Kidney epithelial cell (primary cell): ENCODE results near the gene CHCHD3. TPM values are rescaled to one million over a fixed set of nuclear protein-coding genes. Genes with fewer than 3 reads are reported as not detected.

ENCODE experiments used
- DNase-seq: peaks from one replicate; pipeline ENCODE4 v3.0.0-alpha.2; 2010; ENCODE audit warnings: low read depth
- H3K27me3 ChIP-seq: 2 replicates; pipeline ENCODE4 v1.6.0; 2011; ENCODE audit warnings: low read length; ENCODE audit not compliant: control insufficient read depth, insufficient read depth
- H3K36me3 ChIP-seq: 2 replicates; pipeline ENCODE4 v1.5.1; 2011; ENCODE audit warnings: low read length; ENCODE audit not compliant: control insufficient read depth, insufficient read depth
- H3K4me3 ChIP-seq: 2 replicates; pipeline ENCODE4 v1.5.1; 2011; ENCODE audit warnings: low read depth, mild to moderate bottlenecking, control low read depth, low read length
- total RNA-seq: library from RNA; depleted of rRNA; stranded (reverse); fragments of >200 nt; gene quantifications from 2 replicates; pipeline ENCODE4 v1.2.3, GENCODE V29; 2015
- TF ChIP-seq, protein P1 (sequence below): IDR thresholded peaks from 2 replicates; pipeline ENCODE4 v1.5.1; 2011; ENCODE audit warnings: mild to moderate bottlenecking, moderate library complexity, low read length, control low read depth, inconsistent platforms; ENCODE audit not compliant: insufficient read depth, poor library complexity, severe bottlenecking

CHCHD3 gene
- total RNA-seq, 1 donor from 2014 or later, result 119 TPM

DNA sequence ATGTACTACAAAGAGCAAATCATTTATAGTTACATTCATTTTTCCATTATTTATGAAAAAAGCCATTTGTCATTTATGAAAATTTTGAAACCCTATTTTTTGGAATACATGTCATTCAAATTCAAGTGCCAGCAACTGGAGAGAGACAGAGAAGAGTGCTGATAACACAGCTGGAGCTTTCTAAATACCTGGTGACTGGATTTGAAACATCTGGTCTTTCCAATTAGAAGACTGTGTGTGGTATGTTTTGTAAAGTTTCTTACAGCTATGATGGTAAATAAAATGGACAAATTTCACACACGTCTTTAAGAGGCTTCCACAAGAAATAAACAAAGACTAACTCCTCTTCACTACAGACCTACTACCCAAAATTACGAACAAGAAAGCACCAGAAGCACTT is 56.8 kb downstream of the CHCHD3 start:
- TF ChIP-seq, protein P1, sequence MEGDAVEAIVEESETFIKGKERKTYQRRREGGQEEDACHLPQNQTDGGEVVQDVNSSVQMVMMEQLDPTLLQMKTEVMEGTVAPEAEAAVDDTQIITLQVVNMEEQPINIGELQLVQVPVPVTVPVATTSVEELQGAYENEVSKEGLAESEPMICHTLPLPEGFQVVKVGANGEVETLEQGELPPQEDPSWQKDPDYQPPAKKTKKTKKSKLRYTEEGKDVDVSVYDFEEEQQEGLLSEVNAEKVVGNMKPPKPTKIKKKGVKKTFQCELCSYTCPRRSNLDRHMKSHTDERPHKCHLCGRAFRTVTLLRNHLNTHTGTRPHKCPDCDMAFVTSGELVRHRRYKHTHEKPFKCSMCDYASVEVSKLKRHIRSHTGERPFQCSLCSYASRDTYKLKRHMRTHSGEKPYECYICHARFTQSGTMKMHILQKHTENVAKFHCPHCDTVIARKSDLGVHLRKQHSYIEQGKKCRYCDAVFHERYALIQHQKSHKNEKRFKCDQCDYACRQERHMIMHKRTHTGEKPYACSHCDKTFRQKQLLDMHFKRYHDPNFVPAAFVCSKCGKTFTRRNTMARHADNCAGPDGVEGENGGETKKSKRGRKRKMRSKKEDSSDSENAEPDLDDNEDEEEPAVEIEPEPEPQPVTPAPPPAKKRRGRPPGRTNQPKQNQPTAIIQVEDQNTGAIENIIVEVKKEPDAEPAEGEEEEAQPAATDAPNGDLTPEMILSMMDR, result no peak
- no peak overlapping the region for H3K4me3 ChIP-seq
- H3K27me3 ChIP-seq, result no peaks in the 10 kb centered on the region
- DNase-seq, result no peak
- H3K36me3 ChIP-seq, result no peaks in the 10 kb centered on the region

DNA sequence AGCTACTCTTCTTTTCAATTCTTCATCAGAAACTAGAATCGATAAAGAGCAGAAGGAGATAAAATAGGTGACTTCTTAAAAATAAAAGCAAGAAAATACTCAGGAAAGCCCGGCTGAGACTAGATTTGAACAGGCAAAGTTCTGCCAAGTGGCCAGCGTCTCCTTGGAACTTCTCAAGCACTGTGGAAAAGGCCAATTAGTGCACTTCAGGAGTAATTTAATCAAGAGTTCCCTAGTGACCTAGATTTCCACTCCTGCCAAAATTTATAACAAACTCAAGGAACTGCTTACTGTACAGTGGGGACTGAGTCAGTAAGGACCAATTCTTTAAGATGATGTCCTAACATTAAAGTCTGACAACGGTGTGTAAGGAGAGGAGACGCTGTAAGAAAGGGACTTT is 57.3 kb downstream of the CHCHD3 start:
- TF ChIP-seq, protein P1, result no peak
- Histone ChIP-seq H3K27me3 (no peaks in the 10 kb centered on the region), H3K4me3 (no peak overlapping the region), H3K36me3 (no peaks in the 10 kb centered on the region)
- no peak for DNase-seq

DNA sequence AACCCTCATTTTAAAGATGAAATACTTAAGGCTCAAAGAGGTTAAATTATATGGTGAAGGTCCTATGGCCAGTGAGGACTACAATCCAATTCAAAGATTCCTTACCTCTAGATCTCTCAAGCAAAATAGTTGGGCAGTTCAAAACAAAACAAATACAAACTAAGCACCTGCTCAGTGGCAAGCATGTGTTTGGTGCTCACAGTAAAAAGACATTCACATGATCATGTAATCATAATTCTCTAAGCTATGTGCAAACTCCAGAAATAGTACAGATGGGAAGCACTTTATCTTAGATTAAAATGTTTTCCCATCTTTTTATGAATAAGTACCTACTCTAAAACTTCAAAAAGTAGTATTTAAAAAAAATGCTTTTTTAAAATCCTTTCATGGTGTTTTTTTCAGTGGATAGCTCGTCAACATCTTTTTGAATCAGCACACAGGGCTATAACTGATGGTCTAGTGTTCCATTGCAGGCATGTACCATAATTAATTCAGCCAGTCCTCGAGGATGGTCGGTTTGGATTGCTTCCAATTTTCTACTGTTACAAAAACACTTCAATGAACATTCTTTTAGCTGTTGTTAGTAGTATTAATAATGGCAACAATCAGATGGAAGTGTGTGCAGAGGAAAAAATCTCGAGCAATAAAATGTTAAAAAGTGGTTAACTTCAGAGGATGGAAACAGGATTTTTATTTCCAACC is 58.4 kb downstream of the CHCHD3 start:
- DNase-seq, result no peak
- Histone ChIP-seq H3K4me3 (no peak overlapping the region), H3K36me3 (no peaks in the 10 kb centered on the region), H3K27me3 (no peaks in the 10 kb centered on the region)
- TF ChIP-seq, protein P1, result no peak

DNA sequence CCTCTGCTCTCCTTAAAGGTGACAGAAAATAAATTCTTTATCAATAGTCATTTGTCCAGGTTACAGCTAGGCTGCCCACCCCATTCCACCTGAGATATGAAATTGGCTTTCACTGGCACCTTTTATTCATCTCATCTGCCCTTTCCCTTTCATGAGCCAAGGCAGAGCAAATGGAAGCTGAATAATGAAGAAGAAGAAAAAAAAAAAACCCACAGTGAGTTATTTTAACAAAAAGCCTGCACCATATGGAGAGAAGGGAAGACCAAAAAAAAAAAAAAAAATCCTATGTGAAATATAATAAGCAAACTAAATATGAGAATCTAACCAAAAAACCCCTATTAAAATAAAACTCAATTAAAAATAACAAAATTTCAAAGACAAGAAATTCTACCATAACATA is 59.2 kb downstream of the CHCHD3 start:
- Histone ChIP-seq H3K36me3 (no peaks in the 10 kb centered on the region), H3K27me3 (no peaks in the 10 kb centered on the region), H3K4me3 (no peak overlapping the region)
- no peak for DNase-seq
- TF ChIP-seq, protein P1, result no peak

DNA sequence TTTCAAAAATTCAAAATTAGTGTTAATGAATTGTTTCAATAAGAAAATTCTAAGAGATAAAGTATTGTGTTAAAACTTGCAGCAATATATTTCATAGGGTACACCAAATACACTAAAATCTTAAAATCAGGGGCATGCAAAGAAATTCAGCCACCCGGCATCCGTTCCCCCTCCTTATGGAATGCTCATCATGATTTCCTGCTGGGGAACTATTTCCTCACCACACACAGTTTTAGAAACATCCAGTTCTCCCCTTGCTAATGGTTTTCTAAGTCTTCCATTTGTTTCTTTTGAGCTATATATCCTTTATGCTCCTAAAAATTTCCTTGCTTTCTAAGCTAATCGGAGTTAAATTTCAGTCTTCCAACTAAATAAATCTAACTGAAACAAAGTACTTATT is 60.7 kb downstream of the CHCHD3 start:
- DNase-seq, result no peak
- Histone ChIP-seq H3K4me3 (no peak overlapping the region), H3K36me3 (no peaks in the 10 kb centered on the region), H3K27me3 (no peaks in the 10 kb centered on the region)
- TF ChIP-seq, protein P1, result no peak

DNA sequence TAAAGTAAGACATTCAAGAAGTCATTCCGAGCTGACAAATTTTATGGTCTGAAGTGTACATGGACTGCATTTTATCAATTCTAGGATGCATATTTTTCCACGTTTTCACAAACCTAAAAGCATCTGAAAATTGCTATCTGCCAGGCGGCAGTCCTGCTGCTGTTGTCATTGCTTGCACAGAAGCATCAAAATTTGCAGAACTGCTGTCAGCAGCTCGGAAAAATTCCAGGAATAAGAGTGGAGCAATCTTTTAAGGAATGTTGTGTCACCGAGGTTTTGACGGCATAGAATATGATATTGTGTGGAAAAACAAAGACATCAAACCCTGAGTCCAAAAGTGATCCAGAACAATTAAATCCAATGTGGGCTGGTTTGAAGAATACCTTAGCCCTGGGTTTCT is 61.4 kb downstream of the CHCHD3 start:
- TF ChIP-seq, protein P1, result no peak
- Histone ChIP-seq H3K36me3 (no peaks in the 10 kb centered on the region), H3K4me3 (no peak overlapping the region), H3K27me3 (no peaks in the 10 kb centered on the region)
- no peak for DNase-seq
